GM23338 (cell line): ENCODE measurements around the gene CEP57.
"Not testable (repeated sequence)": the region's sequence is repeated elsewhere in the genome, so short reads cannot be mapped to it uniquely, and the experiment has no call there.

Source experiments
- EZH2phosphoT487 ChIP-seq: fragments of 200-600 bp; sonication (generic); IDR thresholded peaks from one replicate; pipeline ENCODE4 v1.8.1; 2018; ENCODE audit warnings: antibody characterized with exemption; ENCODE audit not compliant: unreplicated experiment
- JUNB ChIP-seq: IDR thresholded peaks from one replicate; pipeline ENCODE4 v1.6.1; 2016; ENCODE audit warnings: antibody characterized with exemption; ENCODE audit not compliant: unreplicated experiment
- POLR2AphosphoS5 ChIP-seq: IDR thresholded peaks from 2 replicates; pipeline ENCODE4 v1.6.1; 2016; ENCODE audit warnings: antibody characterized with exemption, low read depth
- ZNF331 ChIP-seq: fragments of 250-450 bp; sonication (Bioruptor Pico); IDR thresholded peaks from 2 replicates; pipeline ENCODE4 v1.5.0; 2020; ENCODE audit warnings: low read depth, mild to moderate bottlenecking, moderate library complexity
- TF ChIP-seq, protein P1 (sequence below): IDR thresholded peaks from one replicate; pipeline ENCODE4 v1.6.1; 2018; ENCODE audit warnings: antibody characterized with exemption; ENCODE audit not compliant: unreplicated experiment
- TF ChIP-seq, protein P2 (sequence below), 2 experiments: fragments of 200-600 bp in 1 of 2; sonication (generic) in 1 of 2; conservative IDR thresholded peaks; 2 replicates each; pipeline versions ENCODE4 v1.5.1 to v1.6.1; 2016 to 2017; ENCODE audit warnings: antibody characterized with exemption in 2 of 2, low read depth in 2 of 2, mild to moderate bottlenecking in 2 of 2, moderate library complexity in 1 of 2

DNA sequence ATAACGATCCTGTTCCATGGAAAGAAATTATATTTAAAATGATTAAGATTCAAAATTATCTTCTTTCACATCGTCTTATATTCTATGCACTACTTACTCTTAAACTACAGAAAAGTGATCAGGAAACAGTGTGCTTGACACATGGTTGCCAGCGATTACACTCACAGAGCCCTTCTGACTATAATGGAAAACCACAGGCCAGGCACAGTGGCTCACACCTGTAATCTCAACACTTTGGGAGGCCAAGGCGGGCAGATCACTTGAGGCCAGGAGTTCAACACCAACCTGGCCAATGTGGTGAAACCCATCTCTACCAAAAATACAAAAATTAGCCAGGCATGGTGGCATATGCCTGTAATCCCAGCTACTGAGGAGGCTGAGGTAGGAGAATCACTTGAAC is 69.7 kb downstream of the CEP57 start:
- TF ChIP-seq, protein P1, sequence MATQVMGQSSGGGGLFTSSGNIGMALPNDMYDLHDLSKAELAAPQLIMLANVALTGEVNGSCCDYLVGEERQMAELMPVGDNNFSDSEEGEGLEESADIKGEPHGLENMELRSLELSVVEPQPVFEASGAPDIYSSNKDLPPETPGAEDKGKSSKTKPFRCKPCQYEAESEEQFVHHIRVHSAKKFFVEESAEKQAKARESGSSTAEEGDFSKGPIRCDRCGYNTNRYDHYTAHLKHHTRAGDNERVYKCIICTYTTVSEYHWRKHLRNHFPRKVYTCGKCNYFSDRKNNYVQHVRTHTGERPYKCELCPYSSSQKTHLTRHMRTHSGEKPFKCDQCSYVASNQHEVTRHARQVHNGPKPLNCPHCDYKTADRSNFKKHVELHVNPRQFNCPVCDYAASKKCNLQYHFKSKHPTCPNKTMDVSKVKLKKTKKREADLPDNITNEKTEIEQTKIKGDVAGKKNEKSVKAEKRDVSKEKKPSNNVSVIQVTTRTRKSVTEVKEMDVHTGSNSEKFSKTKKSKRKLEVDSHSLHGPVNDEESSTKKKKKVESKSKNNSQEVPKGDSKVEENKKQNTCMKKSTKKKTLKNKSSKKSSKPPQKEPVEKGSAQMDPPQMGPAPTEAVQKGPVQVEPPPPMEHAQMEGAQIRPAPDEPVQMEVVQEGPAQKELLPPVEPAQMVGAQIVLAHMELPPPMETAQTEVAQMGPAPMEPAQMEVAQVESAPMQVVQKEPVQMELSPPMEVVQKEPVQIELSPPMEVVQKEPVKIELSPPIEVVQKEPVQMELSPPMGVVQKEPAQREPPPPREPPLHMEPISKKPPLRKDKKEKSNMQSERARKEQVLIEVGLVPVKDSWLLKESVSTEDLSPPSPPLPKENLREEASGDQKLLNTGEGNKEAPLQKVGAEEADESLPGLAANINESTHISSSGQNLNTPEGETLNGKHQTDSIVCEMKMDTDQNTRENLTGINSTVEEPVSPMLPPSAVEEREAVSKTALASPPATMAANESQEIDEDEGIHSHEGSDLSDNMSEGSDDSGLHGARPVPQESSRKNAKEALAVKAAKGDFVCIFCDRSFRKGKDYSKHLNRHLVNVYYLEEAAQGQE: not testable (repeated sequence)
- TF ChIP-seq, protein P2, sequence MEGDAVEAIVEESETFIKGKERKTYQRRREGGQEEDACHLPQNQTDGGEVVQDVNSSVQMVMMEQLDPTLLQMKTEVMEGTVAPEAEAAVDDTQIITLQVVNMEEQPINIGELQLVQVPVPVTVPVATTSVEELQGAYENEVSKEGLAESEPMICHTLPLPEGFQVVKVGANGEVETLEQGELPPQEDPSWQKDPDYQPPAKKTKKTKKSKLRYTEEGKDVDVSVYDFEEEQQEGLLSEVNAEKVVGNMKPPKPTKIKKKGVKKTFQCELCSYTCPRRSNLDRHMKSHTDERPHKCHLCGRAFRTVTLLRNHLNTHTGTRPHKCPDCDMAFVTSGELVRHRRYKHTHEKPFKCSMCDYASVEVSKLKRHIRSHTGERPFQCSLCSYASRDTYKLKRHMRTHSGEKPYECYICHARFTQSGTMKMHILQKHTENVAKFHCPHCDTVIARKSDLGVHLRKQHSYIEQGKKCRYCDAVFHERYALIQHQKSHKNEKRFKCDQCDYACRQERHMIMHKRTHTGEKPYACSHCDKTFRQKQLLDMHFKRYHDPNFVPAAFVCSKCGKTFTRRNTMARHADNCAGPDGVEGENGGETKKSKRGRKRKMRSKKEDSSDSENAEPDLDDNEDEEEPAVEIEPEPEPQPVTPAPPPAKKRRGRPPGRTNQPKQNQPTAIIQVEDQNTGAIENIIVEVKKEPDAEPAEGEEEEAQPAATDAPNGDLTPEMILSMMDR (conservative IDR thresholded peaks at IDR 0.05; ENCODE audit: low read depth in 2 of 2): not testable (repeated sequence)
- not testable (repeated sequence) for TF ChIP-seq EZH2phosphoT487; JUNB; POLR2AphosphoS5; ZNF331 (CRISPR knock-in tag)
